ENCODE data around the gene ERICH4.

The ERICH4 gene

DNA sequence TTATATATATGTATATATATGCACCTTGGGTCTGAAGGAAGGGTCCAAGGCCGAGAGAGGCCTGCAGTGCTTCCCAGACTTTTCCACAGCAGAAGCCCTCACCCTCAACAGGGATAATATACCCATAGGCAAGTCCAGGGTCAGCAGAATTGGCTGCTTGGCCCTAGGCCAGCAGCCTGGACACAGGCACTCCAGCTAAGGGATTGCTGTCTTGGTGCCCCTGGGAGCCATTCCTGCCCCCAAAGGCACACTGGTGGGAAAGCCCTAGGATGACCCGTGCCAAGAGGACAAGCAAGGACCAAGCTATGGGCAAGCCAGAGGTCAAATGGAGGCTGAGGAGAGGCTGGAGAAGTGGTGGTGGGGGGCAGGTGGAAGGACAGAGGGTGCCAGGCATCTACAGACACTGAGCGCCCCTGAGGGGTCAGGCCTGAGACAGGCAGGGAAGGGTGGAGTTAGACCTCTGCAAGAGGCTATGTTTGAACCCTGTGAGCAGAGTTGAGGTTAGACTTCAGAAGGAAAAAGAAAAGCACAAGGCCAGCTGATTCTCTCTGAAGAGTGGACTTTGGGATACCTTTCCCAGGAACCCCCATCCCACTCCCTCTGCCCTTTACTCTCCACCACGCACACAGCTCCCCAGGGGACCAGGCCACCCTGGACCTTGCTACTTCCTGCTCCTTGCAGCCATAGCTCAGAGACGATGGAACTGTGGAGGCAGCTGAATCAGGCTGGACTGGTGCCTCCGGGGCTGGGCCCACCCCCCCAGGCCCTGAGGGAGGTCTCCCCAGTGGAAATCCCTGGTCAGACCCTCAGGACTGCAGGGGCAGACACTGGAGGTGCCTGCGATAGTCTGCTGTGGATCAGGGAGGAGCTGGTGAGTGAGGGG, at the start of gene ERICH4:
Gene ERICH4, plus strand, starts transcription at position 684 of the 883 bp plus-strand sequence. Its CDS starts 14 bp downstream, at position 698.
- no peaks in the 10 kb centered on the region for H3K36me3 ChIP-seq (ENCODE audit: control insufficient read depth, insufficient read depth, low read length)
- TF ChIP-seq, protein P1, sequence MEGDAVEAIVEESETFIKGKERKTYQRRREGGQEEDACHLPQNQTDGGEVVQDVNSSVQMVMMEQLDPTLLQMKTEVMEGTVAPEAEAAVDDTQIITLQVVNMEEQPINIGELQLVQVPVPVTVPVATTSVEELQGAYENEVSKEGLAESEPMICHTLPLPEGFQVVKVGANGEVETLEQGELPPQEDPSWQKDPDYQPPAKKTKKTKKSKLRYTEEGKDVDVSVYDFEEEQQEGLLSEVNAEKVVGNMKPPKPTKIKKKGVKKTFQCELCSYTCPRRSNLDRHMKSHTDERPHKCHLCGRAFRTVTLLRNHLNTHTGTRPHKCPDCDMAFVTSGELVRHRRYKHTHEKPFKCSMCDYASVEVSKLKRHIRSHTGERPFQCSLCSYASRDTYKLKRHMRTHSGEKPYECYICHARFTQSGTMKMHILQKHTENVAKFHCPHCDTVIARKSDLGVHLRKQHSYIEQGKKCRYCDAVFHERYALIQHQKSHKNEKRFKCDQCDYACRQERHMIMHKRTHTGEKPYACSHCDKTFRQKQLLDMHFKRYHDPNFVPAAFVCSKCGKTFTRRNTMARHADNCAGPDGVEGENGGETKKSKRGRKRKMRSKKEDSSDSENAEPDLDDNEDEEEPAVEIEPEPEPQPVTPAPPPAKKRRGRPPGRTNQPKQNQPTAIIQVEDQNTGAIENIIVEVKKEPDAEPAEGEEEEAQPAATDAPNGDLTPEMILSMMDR (IDR thresholded peaks at IDR 0.05; ENCODE audit: insufficient read depth, low read length, poor library complexity, severe bottlenecking): no peak
- H3K4me3 ChIP-seq (replicated peaks; ENCODE audit: low read depth, low read length): no peak within 1 kb of the TSS
- DNase-seq (ENCODE audit: extremely low read depth, insufficient read length): no peak
- no peaks in the 10 kb centered on the region for H3K27me3 ChIP-seq (replicated peaks; ENCODE audit: control insufficient read depth, insufficient read depth, low read length)

- Histone ChIP-seq H3K4me3 (replicated peaks; ENCODE audit: low read depth, low read length) (peak overlapping the region; percentile 2; the same call in 1 of the 2 replicates), H3K36me3 (ENCODE audit: control insufficient read depth, insufficient read depth, low read length) (peaks cover 14% of the 10 kb centered on the region), H3K27me3 (replicated peaks; ENCODE audit: control insufficient read depth, insufficient read depth, low read length) (no peaks in the 10 kb centered on the region)
- DNase-seq (ENCODE audit: extremely low read depth, insufficient read length): no peak
- TF ChIP-seq, protein P1 (IDR thresholded peaks at IDR 0.05; ENCODE audit: insufficient read depth, low read length, poor library complexity, severe bottlenecking): no peak
Observed at GRCh38 chr19:41395355-41395754, 47.6 kb upstream of the ERICH4 start.

GRCh38 chr19:41397086-41398049, 45.6 kb upstream of the ERICH4 start, which contains the start of the genes BCKDHA and EXOSC5:
Gene BCKDHA, plus strand, starts transcription at chr19:41397818. Its CDS starts 10 bp downstream, at chr19:41397828.
Gene EXOSC5, minus strand, starts transcription at chr19:41397359. Its CDS starts 31 bp downstream, at chr19:41397328.
- Histone ChIP-seq H3K4me3 (replicated peaks; ENCODE audit: low read depth, low read length) (peak within 1 kb of the TSS; percentile 99), H3K27me3 (replicated peaks; ENCODE audit: control insufficient read depth, insufficient read depth, low read length) (no peaks in the 10 kb centered on the region), H3K36me3 (ENCODE audit: control insufficient read depth, insufficient read depth, low read length) (peaks cover 3% of the 10 kb centered on the region; the same call in 1 of the 2 replicates)
- DNase-seq (ENCODE audit: extremely low read depth, insufficient read length): peak; percentile 99
- TF ChIP-seq, protein P1 (IDR thresholded peaks at IDR 0.05; ENCODE audit: insufficient read depth, low read length, poor library complexity, severe bottlenecking): no peak

GRCh38 chr19:41398050-41398418, 44.9 kb upstream of the ERICH4 start:
- no peak for DNase-seq (ENCODE audit: extremely low read depth, insufficient read length)
- peaks cover 1% of the 10 kb centered on the region; the same call in 1 of the 2 replicates for H3K36me3 ChIP-seq (ENCODE audit: control insufficient read depth, insufficient read depth, low read length)
- TF ChIP-seq, protein P1 (IDR thresholded peaks at IDR 0.05; ENCODE audit: insufficient read depth, low read length, poor library complexity, severe bottlenecking): no peak
- H3K27me3 ChIP-seq (replicated peaks; ENCODE audit: control insufficient read depth, insufficient read depth, low read length): no peaks in the 10 kb centered on the region
- peak overlapping the region; percentile 93 for H3K4me3 ChIP-seq (replicated peaks; ENCODE audit: low read depth, low read length)

- TF ChIP-seq, protein P1 (IDR thresholded peaks at IDR 0.05; ENCODE audit: insufficient read depth, low read length, poor library complexity, severe bottlenecking): no peak
- Histone ChIP-seq H3K4me3 (replicated peaks; ENCODE audit: low read depth, low read length) (peak overlapping the region; percentile 93), H3K36me3 (ENCODE audit: control insufficient read depth, insufficient read depth, low read length) (peaks cover 4% of the 10 kb centered on the region), H3K27me3 (replicated peaks; ENCODE audit: control insufficient read depth, insufficient read depth, low read length) (no peaks in the 10 kb centered on the region)
- no peak for DNase-seq (ENCODE audit: extremely low read depth, insufficient read length)
Observed at GRCh38 chr19:41398598-41398997, 44.4 kb upstream of the ERICH4 start.

Data from GM06990 (cell line).